ENCODE measurements around the gene CALCOCO2.

Gene CALCOCO2

GRCh38 chr17:48854774-48855476, 24.1 kb downstream of the CALCOCO2 start:
- H3K27ac ChIP-seq (replicated peaks), result no peak overlapping the region
- no peaks in the 10 kb centered on the region for H3K27me3 ChIP-seq (ENCODE audit: insufficient read depth, poor library complexity, severe bottlenecking)
- TF ChIP-seq SPI1 (IDR thresholded peaks at IDR 0.05; ENCODE audit: borderline replicate concordance, low read depth), result peak; percentile 69; the same call in 1 of the 2 replicates
- TF ChIP-seq, protein P1, sequence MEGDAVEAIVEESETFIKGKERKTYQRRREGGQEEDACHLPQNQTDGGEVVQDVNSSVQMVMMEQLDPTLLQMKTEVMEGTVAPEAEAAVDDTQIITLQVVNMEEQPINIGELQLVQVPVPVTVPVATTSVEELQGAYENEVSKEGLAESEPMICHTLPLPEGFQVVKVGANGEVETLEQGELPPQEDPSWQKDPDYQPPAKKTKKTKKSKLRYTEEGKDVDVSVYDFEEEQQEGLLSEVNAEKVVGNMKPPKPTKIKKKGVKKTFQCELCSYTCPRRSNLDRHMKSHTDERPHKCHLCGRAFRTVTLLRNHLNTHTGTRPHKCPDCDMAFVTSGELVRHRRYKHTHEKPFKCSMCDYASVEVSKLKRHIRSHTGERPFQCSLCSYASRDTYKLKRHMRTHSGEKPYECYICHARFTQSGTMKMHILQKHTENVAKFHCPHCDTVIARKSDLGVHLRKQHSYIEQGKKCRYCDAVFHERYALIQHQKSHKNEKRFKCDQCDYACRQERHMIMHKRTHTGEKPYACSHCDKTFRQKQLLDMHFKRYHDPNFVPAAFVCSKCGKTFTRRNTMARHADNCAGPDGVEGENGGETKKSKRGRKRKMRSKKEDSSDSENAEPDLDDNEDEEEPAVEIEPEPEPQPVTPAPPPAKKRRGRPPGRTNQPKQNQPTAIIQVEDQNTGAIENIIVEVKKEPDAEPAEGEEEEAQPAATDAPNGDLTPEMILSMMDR (IDR thresholded peaks at IDR 0.05; ENCODE audit: insufficient read depth, low read length), result no peak
- DNase-seq (ENCODE audit: low read depth in 1 of 2, low spot score in 1 of 2), result no peak
- no peak overlapping the region for H3K4me3 ChIP-seq (replicated peaks; ENCODE audit: insufficient read depth, low read length)

- no peak overlapping the region for H3K27ac ChIP-seq (replicated peaks)
- H3K4me3 ChIP-seq (replicated peaks; ENCODE audit: insufficient read depth, low read length), result no peak overlapping the region
- no peaks in the 10 kb centered on the region for H3K27me3 ChIP-seq (ENCODE audit: insufficient read depth, poor library complexity, severe bottlenecking)
- no peak for DNase-seq (ENCODE audit: low read depth in 1 of 2, low spot score in 1 of 2)
- TF ChIP-seq, protein P1 (IDR thresholded peaks at IDR 0.05; ENCODE audit: insufficient read depth, low read length), result no peak
- TF ChIP-seq, protein P2, sequence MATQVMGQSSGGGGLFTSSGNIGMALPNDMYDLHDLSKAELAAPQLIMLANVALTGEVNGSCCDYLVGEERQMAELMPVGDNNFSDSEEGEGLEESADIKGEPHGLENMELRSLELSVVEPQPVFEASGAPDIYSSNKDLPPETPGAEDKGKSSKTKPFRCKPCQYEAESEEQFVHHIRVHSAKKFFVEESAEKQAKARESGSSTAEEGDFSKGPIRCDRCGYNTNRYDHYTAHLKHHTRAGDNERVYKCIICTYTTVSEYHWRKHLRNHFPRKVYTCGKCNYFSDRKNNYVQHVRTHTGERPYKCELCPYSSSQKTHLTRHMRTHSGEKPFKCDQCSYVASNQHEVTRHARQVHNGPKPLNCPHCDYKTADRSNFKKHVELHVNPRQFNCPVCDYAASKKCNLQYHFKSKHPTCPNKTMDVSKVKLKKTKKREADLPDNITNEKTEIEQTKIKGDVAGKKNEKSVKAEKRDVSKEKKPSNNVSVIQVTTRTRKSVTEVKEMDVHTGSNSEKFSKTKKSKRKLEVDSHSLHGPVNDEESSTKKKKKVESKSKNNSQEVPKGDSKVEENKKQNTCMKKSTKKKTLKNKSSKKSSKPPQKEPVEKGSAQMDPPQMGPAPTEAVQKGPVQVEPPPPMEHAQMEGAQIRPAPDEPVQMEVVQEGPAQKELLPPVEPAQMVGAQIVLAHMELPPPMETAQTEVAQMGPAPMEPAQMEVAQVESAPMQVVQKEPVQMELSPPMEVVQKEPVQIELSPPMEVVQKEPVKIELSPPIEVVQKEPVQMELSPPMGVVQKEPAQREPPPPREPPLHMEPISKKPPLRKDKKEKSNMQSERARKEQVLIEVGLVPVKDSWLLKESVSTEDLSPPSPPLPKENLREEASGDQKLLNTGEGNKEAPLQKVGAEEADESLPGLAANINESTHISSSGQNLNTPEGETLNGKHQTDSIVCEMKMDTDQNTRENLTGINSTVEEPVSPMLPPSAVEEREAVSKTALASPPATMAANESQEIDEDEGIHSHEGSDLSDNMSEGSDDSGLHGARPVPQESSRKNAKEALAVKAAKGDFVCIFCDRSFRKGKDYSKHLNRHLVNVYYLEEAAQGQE (IDR thresholded peaks at IDR 0.05; ENCODE audit: insufficient replicate concordance, low read depth), result no peak
- TF ChIP-seq POLR2AphosphoS5 (IDR thresholded peaks at IDR 0.05; ENCODE audit: low read depth), result no peak
- no peak for TF ChIP-seq SPI1 (IDR thresholded peaks at IDR 0.05; ENCODE audit: borderline replicate concordance, low read depth)
- no peak for TF ChIP-seq GABPA (IDR thresholded peaks at IDR 0.05; ENCODE audit: low read depth)
These were observed 25.4 kb downstream of the CALCOCO2 start for GRCh38 chr17:48856122-48856821.

- H3K27me3 ChIP-seq (ENCODE audit: insufficient read depth, poor library complexity, severe bottlenecking), result no peaks in the 10 kb centered on the region
- TF ChIP-seq POLR2AphosphoS5 (IDR thresholded peaks at IDR 0.05; ENCODE audit: low read depth), result no peak
- TF ChIP-seq, protein P1 (IDR thresholded peaks at IDR 0.05; ENCODE audit: insufficient read depth, low read length), result no peak
- no peak overlapping the region for H3K4me3 ChIP-seq (replicated peaks; ENCODE audit: insufficient read depth, low read length)
- no peak overlapping the region for H3K27ac ChIP-seq (replicated peaks)
- DNase-seq (ENCODE audit: low read depth in 1 of 2, low spot score in 1 of 2), result no peak
These were observed 29.2 kb downstream of the CALCOCO2 start for GRCh38 chr17:48860034-48860433.

- no peak for DNase-seq (ENCODE audit: low read depth in 1 of 2, low spot score in 1 of 2)
- no peak overlapping the region for H3K4me3 ChIP-seq (replicated peaks; ENCODE audit: insufficient read depth, low read length)
- H3K27me3 ChIP-seq (ENCODE audit: insufficient read depth, poor library complexity, severe bottlenecking), result no peaks in the 10 kb centered on the region
- no peak overlapping the region for H3K27ac ChIP-seq (replicated peaks)
- TF ChIP-seq, protein P1 (IDR thresholded peaks at IDR 0.05; ENCODE audit: insufficient read depth, low read length), result no peak
- TF ChIP-seq, protein P2 (IDR thresholded peaks at IDR 0.05; ENCODE audit: insufficient replicate concordance, low read depth), result no peak
- TF ChIP-seq SPI1 (IDR thresholded peaks at IDR 0.05; ENCODE audit: borderline replicate concordance, low read depth) (no peak), GABPA (IDR thresholded peaks at IDR 0.05; ENCODE audit: low read depth) (no peak), POLR2AphosphoS5 (IDR thresholded peaks at IDR 0.05; ENCODE audit: low read depth) (no peak)
These were observed 29.6 kb downstream of the CALCOCO2 start for GRCh38 chr17:48860456-48860855.

Data from HL-60 (cell line).